HepG2 (cell line): ENCODE data around the gene NTSR2. TPM values are rescaled to one million over a fixed set of nuclear protein-coding genes. Genes with fewer than 3 reads are reported as not detected.
A peak's percentile ranks its signal among the peaks of the same experiment; 100 is the strongest.

ENCODE experiments used
- BATF2 ChIP-seq: sonication (generic); formaldehyde crosslinking; IDR thresholded peaks from 2 replicates; pipeline ENCODE4 v1.8.0; 2022; ENCODE audit warnings: mild to moderate bottlenecking, missing genetic modification reagents, moderate library complexity
- ELF4 ChIP-seq: sonication (generic); formaldehyde crosslinking; IDR thresholded peaks from 2 replicates; pipeline ENCODE4 v1.5.0; 2020; ENCODE audit warnings: missing genetic modification reagents, mild to moderate bottlenecking, moderate library complexity, borderline replicate concordance
- GZF1 ChIP-seq: sonication (generic); formaldehyde crosslinking; IDR thresholded peaks from 2 replicates; pipeline ENCODE4 v1.5.1; 2020; ENCODE audit warnings: mild to moderate bottlenecking, missing genetic modification reagents
- HBP1 ChIP-seq: IDR thresholded peaks from 2 replicates; pipeline ENCODE4 v1.6.1; 2016; ENCODE audit warnings: low read depth, control low read depth
- HDAC1 ChIP-seq: sonication (generic); formaldehyde crosslinking; IDR thresholded peaks from 2 replicates; pipeline ENCODE4 v1.5.1; 2020; ENCODE audit warnings: mild to moderate bottlenecking, missing genetic modification reagents
- LCORL ChIP-seq, 2 experiments: fragments of 450-650 bp in 1 of 2; sonication (generic) in 1 of 2; formaldehyde crosslinking in 1 of 2; IDR thresholded peaks; 2 replicates each; pipeline versions ENCODE4 v1.5.0 to v1.6.1; 2017 to 2020; ENCODE audit warnings: antibody characterized with exemption in 1 of 2, missing genetic modification reagents in 1 of 2
- MED8 ChIP-seq: sonication (generic); formaldehyde crosslinking; IDR thresholded peaks from 2 replicates; pipeline ENCODE4 v1.8.1; 2023; ENCODE audit warnings: mild to moderate bottlenecking, missing genetic modification reagents; ENCODE audit not compliant: insufficient replicate concordance
- MTF2 ChIP-seq: sonication (generic); formaldehyde crosslinking; IDR thresholded peaks from 2 replicates; pipeline ENCODE4 v1.5.0; 2020; ENCODE audit warnings: missing genetic modification reagents, borderline replicate concordance
- NFE2 ChIP-seq: sonication (generic); formaldehyde crosslinking; IDR thresholded peaks from 2 replicates; pipeline ENCODE4 v1.4.0; 2020; ENCODE audit warnings: missing genetic modification reagents
- NR2F2 ChIP-seq: IDR thresholded peaks from 2 replicates; pipeline ENCODE4 v1.6.1; 2012; ENCODE audit warnings: low read depth, inconsistent platforms, borderline replicate concordance
- SP2 ChIP-seq: sonication (generic); formaldehyde crosslinking; IDR thresholded peaks from 2 replicates; pipeline ENCODE4 v1.5.1; 2020; ENCODE audit warnings: mild to moderate bottlenecking, missing genetic modification reagents
- TGIF2 ChIP-seq: IDR thresholded peaks from 2 replicates; pipeline ENCODE4 v1.6.1; 2016; ENCODE audit warnings: control low read depth, missing compliant biosample characterization
- TRIM22 ChIP-seq: fragments of 450-650 bp; IDR thresholded peaks from 2 replicates; pipeline ENCODE4 v1.6.1; 2017
- ZNF143 ChIP-seq: sonication (generic); formaldehyde crosslinking; IDR thresholded peaks from 2 replicates; pipeline ENCODE4 v1.4.0; 2020; ENCODE audit warnings: missing genetic modification reagents
- ZNF276 ChIP-seq: sonication (generic); formaldehyde crosslinking; IDR thresholded peaks from 2 replicates; pipeline ENCODE4 v1.4.0; 2020; ENCODE audit warnings: mild to moderate bottlenecking, low read depth, missing genetic modification reagents
- ZNF30 ChIP-seq: sonication (generic); formaldehyde crosslinking; IDR thresholded peaks from 2 replicates; pipeline ENCODE4 v1.5.0; 2020; ENCODE audit warnings: mild to moderate bottlenecking, missing genetic modification reagents
- ZNF333 ChIP-seq: sonication (generic); formaldehyde crosslinking; IDR thresholded peaks from 2 replicates; pipeline ENCODE4 v1.4.0; 2020; ENCODE audit warnings: mild to moderate bottlenecking, missing genetic modification reagents, borderline replicate concordance
- ZNF547 ChIP-seq: sonication (generic); formaldehyde crosslinking; IDR thresholded peaks from 2 replicates; pipeline ENCODE4 v1.5.1; 2020; ENCODE audit warnings: mild to moderate bottlenecking, missing genetic modification reagents
- ZNF552 ChIP-seq: sonication (generic); formaldehyde crosslinking; IDR thresholded peaks from 2 replicates; pipeline ENCODE4 v1.9.0; 2022; ENCODE audit warnings: missing genetic modification reagents, mild to moderate bottlenecking, borderline replicate concordance
- ZNF580 ChIP-seq: IDR thresholded peaks from 2 replicates; pipeline ENCODE4 v1.6.1; 2016; ENCODE audit warnings: low read depth, borderline replicate concordance
- ZNF775 ChIP-seq: sonication (generic); formaldehyde crosslinking; IDR thresholded peaks from 2 replicates; pipeline ENCODE4 v1.4.0; 2020; ENCODE audit warnings: missing genetic modification reagents, mild to moderate bottlenecking, moderate library complexity, borderline replicate concordance
- ZSCAN29 ChIP-seq: sonication (generic); formaldehyde crosslinking; conservative IDR thresholded peaks from 2 replicates; pipeline ENCODE4 v1.4.0; 2020; ENCODE audit warnings: mild to moderate bottlenecking, missing genetic modification reagents
- polyA plus RNA-seq, 8 experiments: library from polyadenylated mRNA; depleted of rRNA in 3 of 8; stranded (reverse) in 7 of 8; unstranded in 1 of 8; fragments of >200 nt; fragmentation: Illumina TruSeq in 4 of 8; extraction: Trizol in 4 of 8; gene quantifications; 2 replicates each; pipeline versions ENCODE4 v1.2.1 to v1.2.3, GENCODE V29; 2011 to 2016; ENCODE audit warnings: low read depth in 4 of 8, missing spikeins in 1 of 8, mixed read lengths in 1 of 8; ENCODE audit not compliant: insufficient read depth in 1 of 8
- total RNA-seq, 5 experiments: library from RNA; depleted of rRNA; stranded (reverse); fragments of >200 nt; fragmentation: Illumina TruSeq; extraction: Trizol; gene quantifications; 2 replicates each; pipeline ENCODE4 v1.2.3, GENCODE V29; 2016; ENCODE audit warnings: low read depth in 1 of 5

The NTSR2 gene
- total and polyA plus RNA-seq, 2 of the 13 experiments (the other 11 are each of a cell fraction or from before 2014, with no cell fraction given) = not detected

- TF ChIP-seq NR2F2 = no peak
- TF ChIP-seq ZNF775 = no peak
- no peak for TF ChIP-seq ZNF30
- no peak for TF ChIP-seq BATF2 (CRISPR knock-in tag)
- TF ChIP-seq HBP1 = no peak
- TF ChIP-seq SP2 (CRISPR knock-in tag) = no peak
- no peak for TF ChIP-seq ZSCAN29
- TF ChIP-seq ZNF547 (CRISPR knock-in tag) = no peak
- TF ChIP-seq GZF1 (CRISPR knock-in tag) = no peak
- TF ChIP-seq ZNF276 (CRISPR knock-in tag) = no peak
- TF ChIP-seq ZNF333 = no peak
- TF ChIP-seq ELF4 (CRISPR knock-in tag) = no peak
- no peak for TF ChIP-seq NFE2 (CRISPR knock-in tag)
- peak; percentile 69 for TF ChIP-seq ZNF143 (CRISPR knock-in tag)
- TF ChIP-seq MTF2 (CRISPR knock-in tag) = no peak
- no peak for TF ChIP-seq HDAC1 (CRISPR knock-in tag)
- TF ChIP-seq TGIF2 (CRISPR knock-in tag) = peak; percentile 62; the same call in 1 of the 2 replicates
- TF ChIP-seq ZNF580 = no peak
- TF ChIP-seq LCORL (IDR thresholded peaks at IDR 0.05) = no peak
- TF ChIP-seq LCORL (CRISPR knock-in tag; IDR thresholded peaks at IDR 0.05) = no peak
- no peak for TF ChIP-seq MED8
- no peak for TF ChIP-seq TRIM22
- no peak for TF ChIP-seq ZNF552 (CRISPR knock-in tag)
Observed at GRCh38 chr2:11716689-11717321, 46.8 kb upstream of the NTSR2 start (continued).
